ENCODE data around the gene ROR2. TPM values are rescaled to one million over a fixed set of nuclear protein-coding genes. Genes with fewer than 3 reads are reported as not detected.

The ROR2 gene
- total and polyA plus RNA-seq, 2 of the 13 experiments (the other 11 are each of a cell fraction or from before 2014, with no cell fraction given), result not detected

GRCh38 chr9:91920630-91921350, 29.2 kb downstream of the ROR2 start (continued):
- TF ChIP-seq MAZ (IDR thresholded peaks at IDR 0.05; ENCODE audit: borderline replicate concordance, low read depth, low read length), result no peak
- TF ChIP-seq MAZ (CRISPR knock-in tag; IDR thresholded peaks at IDR 0.05; ENCODE audit: low read depth), result no peak
- TF ChIP-seq E2F2 (CRISPR knock-in tag; IDR thresholded peaks at IDR 0.05; ENCODE audit: borderline replicate concordance), result no peak
- no peak for TF ChIP-seq NFRKB (IDR thresholded peaks at IDR 0.05)

- H3K4me1 ChIP-seq (ENCODE audit: insufficient read depth, low read length), result no peaks in the 10 kb centered on the region
- H3K79me2 ChIP-seq (ENCODE audit: insufficient read depth, low read length), result no peaks in the 10 kb centered on the region
- ATAC-seq (no peak), DNase-seq (ENCODE audit: low spot score) (no peak), FAIRE-seq (no peak)
- intact Hi-C loops (cut with micrococcal nuclease; ENCODE audit: unreplicated experiment), result no loop called here
- H3K27ac ChIP-seq (ENCODE audit: extremely low read length, insufficient read depth, low read length), result no peak overlapping the region
- H3K9ac ChIP-seq (ENCODE audit: insufficient read depth, low read depth, low read length), result no peak overlapping the region
- H3K27me3 ChIP-seq (ENCODE audit: control insufficient read depth in 1 of 2, insufficient read depth in 2 of 2, low read length in 2 of 2), result peaks cover 1 to 25% of the 10 kb centered on the region in 2 experiments; a peak in 1 of 5 replicates
- no peaks in the 10 kb centered on the region for H4K20me1 ChIP-seq (ENCODE audit: insufficient read depth, low read length)
- H3K9me3 ChIP-seq (ENCODE audit: low read length), result no peaks in the 10 kb centered on the region
- in situ Hi-C loops (cut with HindIII; ENCODE audit: extremely low pct_ligation_motif_present, low pct_unique_long_range_greater_than_20kb), result no loop called here
- TF ChIP-seq ZNF572 (CRISPR knock-in tag; IDR thresholded peaks at IDR 0.05) (no peak), ZNF337 (CRISPR knock-in tag; IDR thresholded peaks at IDR 0.05; ENCODE audit: borderline replicate concordance, low read depth) (no peak), ZNF138 (CRISPR knock-in tag; IDR thresholded peaks at IDR 0.05; ENCODE audit: low read depth) (no peak), SRF (IDR thresholded peaks at IDR 0.05; ENCODE audit: low read depth, low read length) (no peak), ZNF274 (CRISPR knock-in tag; IDR thresholded peaks at IDR 0.05) (no peak), ZMYM2 (CRISPR knock-in tag; IDR thresholded peaks at IDR 0.05) (no peak), RBM39 (IDR thresholded peaks at IDR 0.05; ENCODE audit: low read depth, low read length, poor library complexity, severe bottlenecking) (no peak), TGIF2 (CRISPR knock-in tag; IDR thresholded peaks at IDR 0.05) (no peak), EP300 (IDR thresholded peaks at IDR 0.05; ENCODE audit: low read depth in 2 of 2, low read length in 2 of 2) (no peak), EP300 (CRISPR knock-in tag; IDR thresholded peaks at IDR 0.05; ENCODE audit: borderline replicate concordance) (no peak), TIGD3 (CRISPR knock-in tag; IDR thresholded peaks at IDR 0.05; ENCODE audit: borderline replicate concordance) (no peak), ZNF331 (CRISPR knock-in tag; IDR thresholded peaks at IDR 0.05) (no peak), ZNF615 (CRISPR knock-in tag; IDR thresholded peaks at IDR 0.05; ENCODE audit: borderline replicate concordance) (no peak), IRF2 (CRISPR knock-in tag; IDR thresholded peaks at IDR 0.05) (no peak), XRCC5 (optimal IDR thresholded peaks at IDR 0.05; ENCODE audit: low read length) (no peak)
- no peak overlapping the region for H3K4me2 ChIP-seq (ENCODE audit: low read depth, low read length)
- POLR2A ChIA-PET, result no interaction called here
- H3K4me3 ChIP-seq (replicated peaks in 1 of 3; ENCODE audit: insufficient read depth in 1 of 3, low read depth in 2 of 3, low read length in 3 of 3), result no peak overlapping the region
- CTCF ChIA-PET (ENCODE audit: low intra/inter-chr PET ratio, low total read pairs), result no interaction called here
- no TSS peak for BruUV-seq (replicated peaks)
- WGBS (ENCODE audit: low lambda C conversion rate), result 57% methylated on average over 5 of the region's 5 CpGs
- no peaks in the 10 kb centered on the region for H3K36me3 ChIP-seq (replicated peaks in 1 of 2; ENCODE audit: control insufficient read depth in 1 of 2, insufficient read depth in 2 of 2, low read length in 2 of 2)
- H2AFZ ChIP-seq (ENCODE audit: low read length), result no peak overlapping the region
Observed at GRCh38 chr9:91919621-91920020, 30.4 kb downstream of the ROR2 start.
